HEK293 (cell line): ENCODE results near the gene LIN7C.

Experiments
- CTCF ChIA-PET: fragments of 350-600 bp; formaldehyde crosslinking; extraction: SDS; loops from one replicate; lab custom pipeline; 2021; ENCODE audit warnings: antibody characterized with exemption; lab: Yijun Ruan, JAX
- POLR2A ChIA-PET: fragments of 300-600 bp; formaldehyde crosslinking; extraction: SDS; loops from one replicate; lab custom pipeline; 2020; ENCODE audit warnings: antibody characterized with exemption, inconsistent platforms; lab: Yijun Ruan, JAX
- H3K27ac ChIP-seq: fragments of 200-500 bp; sonication (Bioruptor generic); 2 replicates; pipeline ENCODE4 v1.5.1; 2014; ENCODE audit warnings: low read depth, low read length, control low read depth, inconsistent platforms; ENCODE audit errors: extremely low read depth
- H3K36me3 ChIP-seq, 2 experiments: fragments of 200-500 bp in 1 of 2; sonication (Bioruptor generic) in 1 of 2; 1 replicate in 1 of 2; 2 replicates in 1 of 2; pipeline ENCODE4 v1.5.1; 2014 to 2017; ENCODE audit warnings: inconsistent platforms in 2 of 2, low read length in 2 of 2; ENCODE audit not compliant: control insufficient read depth in 2 of 2, insufficient read depth in 1 of 2
- H3K4me1 ChIP-seq: fragments of 200-500 bp; sonication (Bioruptor generic); 2 replicates; pipeline ENCODE4 v1.5.1; 2014; ENCODE audit warnings: mild to moderate bottlenecking, low read length, inconsistent platforms; ENCODE audit not compliant: control insufficient read depth, insufficient read depth
- H3K4me3 ChIP-seq: 2 replicates; pipeline ENCODE4 v1.5.1; 2011; ENCODE audit warnings: low read depth, mild to moderate bottlenecking, control low read depth, low read length, moderate library complexity
- H3K9me3 ChIP-seq: fragments of 200-500 bp; sonication (Bioruptor generic); 2 replicates; pipeline ENCODE4 v1.5.1; 2014; ENCODE audit warnings: low read depth, low read length, inconsistent platforms; ENCODE audit not compliant: control insufficient read depth, insufficient read depth
- KLF7 ChIP-seq: fragments of 450-650 bp; formaldehyde crosslinking; IDR thresholded peaks from 2 replicates; pipeline ENCODE4 v1.5.1; 2016; ENCODE audit warnings: missing biosample characterization, missing genetic modification characterization, borderline replicate concordance
- PRDM6 ChIP-seq: fragments of 450-650 bp; formaldehyde crosslinking; IDR thresholded peaks from 2 replicates; pipeline ENCODE4 v1.5.1; 2017; ENCODE audit warnings: missing biosample characterization, missing genetic modification characterization
- ZBTB17 ChIP-seq: fragments of 450-650 bp; formaldehyde crosslinking; IDR thresholded peaks from 2 replicates; pipeline ENCODE4 v1.5.1; 2016; ENCODE audit warnings: missing biosample characterization, missing genetic modification characterization
- ZBTB7A ChIP-seq: fragments of 450-650 bp; formaldehyde crosslinking; IDR thresholded peaks from 2 replicates; pipeline ENCODE4 v1.5.1; 2016; ENCODE audit warnings: low read depth, missing biosample characterization, missing genetic modification characterization
- ZFP37 ChIP-seq: fragments of 450-650 bp; formaldehyde crosslinking; IDR thresholded peaks from 2 replicates; pipeline ENCODE4 v1.5.1; 2016; ENCODE audit warnings: missing biosample characterization, missing genetic modification characterization
- ZNF10 ChIP-seq: fragments of 450-650 bp; formaldehyde crosslinking; IDR thresholded peaks from 2 replicates; pipeline ENCODE4 v1.5.1; 2017; ENCODE audit warnings: missing biosample characterization, missing genetic modification characterization
- ZNF138 ChIP-seq: fragments of 450-650 bp; formaldehyde crosslinking; IDR thresholded peaks from 2 replicates; pipeline ENCODE4 v1.5.1; 2016; ENCODE audit warnings: missing biosample characterization, missing genetic modification characterization, borderline replicate concordance
- ZNF174 ChIP-seq: fragments of 450-650 bp; formaldehyde crosslinking; IDR thresholded peaks from 2 replicates; pipeline ENCODE4 v1.5.0; 2017; ENCODE audit warnings: missing biosample characterization, mild to moderate bottlenecking, missing genetic modification characterization
- ZNF211 ChIP-seq: fragments of 450-650 bp; formaldehyde crosslinking; IDR thresholded peaks from 2 replicates; pipeline ENCODE4 v1.5.1; 2016; ENCODE audit warnings: low read depth, missing biosample characterization, missing genetic modification characterization
- ZNF223 ChIP-seq: fragments of 450-650 bp; formaldehyde crosslinking; IDR thresholded peaks from 2 replicates; pipeline ENCODE4 v1.5.1; 2016; ENCODE audit warnings: missing biosample characterization, missing genetic modification characterization
- ZNF416 ChIP-seq: fragments of 450-650 bp; formaldehyde crosslinking; IDR thresholded peaks from 2 replicates; pipeline ENCODE4 v1.5.1; 2016; ENCODE audit warnings: missing biosample characterization, missing genetic modification characterization
- ZNF423 ChIP-seq: fragments of 450-650 bp; formaldehyde crosslinking; IDR thresholded peaks from 2 replicates; pipeline ENCODE4 v1.5.1; 2016; ENCODE audit warnings: missing biosample characterization, missing genetic modification characterization
- ZNF426 ChIP-seq: fragments of 450-650 bp; formaldehyde crosslinking; IDR thresholded peaks from 2 replicates; pipeline ENCODE4 v1.5.1; 2017; ENCODE audit warnings: missing biosample characterization, missing genetic modification characterization, mild to moderate bottlenecking, inconsistent platforms, moderate library complexity
- ZNF513 ChIP-seq: fragments of 450-650 bp; IDR thresholded peaks from 2 replicates; pipeline ENCODE4 v1.5.1; 2018; ENCODE audit warnings: missing biosample characterization, missing genetic modification characterization
- ZNF529 ChIP-seq: fragments of 450-650 bp; formaldehyde crosslinking; IDR thresholded peaks from 2 replicates; pipeline ENCODE4 v1.5.1; 2017; ENCODE audit warnings: missing genetic modification characterization, missing biosample characterization; ENCODE audit not compliant: insufficient replicate concordance
- ZNF544 ChIP-seq: fragments of 450-650 bp; formaldehyde crosslinking; IDR thresholded peaks from 2 replicates; pipeline ENCODE4 v1.5.0; 2017; ENCODE audit warnings: missing biosample characterization, missing genetic modification characterization
- ZNF555 ChIP-seq: fragments of 450-650 bp; formaldehyde crosslinking; conservative IDR thresholded peaks from 2 replicates; pipeline ENCODE4 v1.5.1; 2017; ENCODE audit warnings: missing biosample characterization, mild to moderate bottlenecking, missing genetic modification characterization, inconsistent platforms
- ZNF776 ChIP-seq: fragments of 450-650 bp; formaldehyde crosslinking; IDR thresholded peaks from 2 replicates; pipeline ENCODE4 v1.5.0; 2017; ENCODE audit warnings: missing biosample characterization, missing genetic modification characterization, borderline replicate concordance
- ZSCAN16 ChIP-seq: fragments of 450-650 bp; formaldehyde crosslinking; IDR thresholded peaks from 2 replicates; pipeline ENCODE4 v1.5.1; 2016; ENCODE audit warnings: missing biosample characterization, missing genetic modification characterization
- ZSCAN30 ChIP-seq: fragments of 450-650 bp; IDR thresholded peaks from 2 replicates; pipeline ENCODE4 v1.5.1; 2018; ENCODE audit warnings: missing biosample characterization, mild to moderate bottlenecking, missing genetic modification characterization, moderate library complexity
- ZSCAN4 ChIP-seq: fragments of 450-650 bp; formaldehyde crosslinking; IDR thresholded peaks from 2 replicates; pipeline ENCODE4 v1.5.1; 2017; ENCODE audit warnings: missing biosample characterization, missing genetic modification characterization
- TF ChIP-seq, protein P1 (sequence below): fragments of 450-650 bp; formaldehyde crosslinking; IDR thresholded peaks from 2 replicates; pipeline ENCODE4 v1.5.1; 2016; ENCODE audit warnings: missing biosample characterization, missing genetic modification characterization

Gene LIN7C

GRCh38 chr11:27466363-27466762, 40.2 kb downstream of the LIN7C start:
- CTCF ChIA-PET, result no interaction called here
- H3K36me3 ChIP-seq, result no peaks in the 10 kb centered on the region
- TF ChIP-seq ZBTB17 (tag by site-specific recombination) (no peak), ZNF555 (tag by site-specific recombination) (no peak), ZNF529 (tag by site-specific recombination) (no peak), ZNF776 (tag by site-specific recombination) (no peak), ZNF544 (no peak), ZFP37 (tag by site-specific recombination) (no peak)
- TF ChIP-seq, all 188 proteins: peak for 0
- Histone ChIP-seq H3K27ac (no peak overlapping the region), H3K4me3 (no peak overlapping the region), H3K4me1 (peaks cover 7% of the 10 kb centered on the region; the same call in 1 of the 2 replicates), H3K9me3 (no peaks in the 10 kb centered on the region)
- POLR2A ChIA-PET, result no interaction called here

GRCh38 chr11:27465629-27466028, 40.9 kb downstream of the LIN7C start:
- H3K9me3 ChIP-seq, result no peaks in the 10 kb centered on the region
- TF ChIP-seq, protein P1, sequence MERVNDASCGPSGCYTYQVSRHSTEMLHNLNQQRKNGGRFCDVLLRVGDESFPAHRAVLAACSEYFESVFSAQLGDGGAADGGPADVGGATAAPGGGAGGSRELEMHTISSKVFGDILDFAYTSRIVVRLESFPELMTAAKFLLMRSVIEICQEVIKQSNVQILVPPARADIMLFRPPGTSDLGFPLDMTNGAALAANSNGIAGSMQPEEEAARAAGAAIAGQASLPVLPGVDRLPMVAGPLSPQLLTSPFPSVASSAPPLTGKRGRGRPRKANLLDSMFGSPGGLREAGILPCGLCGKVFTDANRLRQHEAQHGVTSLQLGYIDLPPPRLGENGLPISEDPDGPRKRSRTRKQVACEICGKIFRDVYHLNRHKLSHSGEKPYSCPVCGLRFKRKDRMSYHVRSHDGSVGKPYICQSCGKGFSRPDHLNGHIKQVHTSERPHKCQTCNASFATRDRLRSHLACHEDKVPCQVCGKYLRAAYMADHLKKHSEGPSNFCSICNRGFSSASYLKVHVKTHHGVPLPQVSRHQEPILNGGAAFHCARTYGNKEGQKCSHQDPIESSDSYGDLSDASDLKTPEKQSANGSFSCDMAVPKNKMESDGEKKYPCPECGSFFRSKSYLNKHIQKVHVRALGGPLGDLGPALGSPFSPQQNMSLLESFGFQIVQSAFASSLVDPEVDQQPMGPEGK (tag by site-specific recombination), result no peak
- TF ChIP-seq ZNF10 (tag by site-specific recombination) (0 out of 2 replicates have a peak, but pooled peaks have one; percentile 50), PRDM6 (tag by site-specific recombination) (peak; percentile 78)
- TF ChIP-seq, all 188 proteins: peak for 2
- Histone ChIP-seq H3K36me3 (no peaks in the 10 kb centered on the region), H3K4me1 (peaks cover 7% of the 10 kb centered on the region; the same call in 1 of the 2 replicates), H3K4me3 (no peak overlapping the region), H3K27ac (no peak overlapping the region)
- ChIA-PET POLR2A (no interaction called here), CTCF (interaction anchor here (1.4 kb wide), 1 partner anchor 20 kb away, joined by 10 read pairs; no protein-coding TSS in a partner anchor)

DNA sequence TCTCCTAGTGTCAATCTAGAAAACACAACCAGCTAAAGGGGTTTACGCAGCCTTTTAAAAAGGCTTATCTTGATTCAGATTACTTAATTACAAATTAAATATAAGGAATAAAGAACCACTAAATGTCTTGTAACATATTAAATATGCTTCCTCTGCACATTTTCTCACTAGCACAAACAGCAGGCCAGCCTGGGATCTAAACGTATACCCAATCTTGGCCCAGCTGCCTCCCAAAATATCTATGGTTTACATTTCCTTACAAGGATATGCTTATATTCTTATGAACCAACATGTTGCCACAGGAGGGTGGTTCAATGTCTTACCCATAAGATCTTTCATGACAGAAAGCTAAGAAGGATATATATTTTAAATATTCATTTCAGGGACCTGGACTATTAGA, 41.7 kb downstream of the LIN7C start:
- peaks cover 7% of the 10 kb centered on the region; the same call in 1 of the 2 replicates for H3K4me1 ChIP-seq
- ChIA-PET POLR2A (interaction anchor here (0.8 to 1.3 kb wide), 3 partner anchors 8 to 102 kb away, joined by 3 to 6 read pairs (median 4); partner anchors contain the start of genes CCDC34 and LGR4), CTCF (interaction anchor here (1.4 kb wide), 1 partner anchor 21 kb away, joined by 10 read pairs; no protein-coding TSS in a partner anchor)

More for the DNA sequence above, 41.7 kb downstream of the LIN7C start:
- TF ChIP-seq ZSCAN4 (tag by site-specific recombination), result no peak
- no peak for TF ChIP-seq ZNF544
- TF ChIP-seq ZNF426, result no peak
- TF ChIP-seq ZSCAN16, result no peak
- TF ChIP-seq ZBTB7A (tag by site-specific recombination), result no peak
- no peak for TF ChIP-seq ZNF211 (tag by site-specific recombination)
- no peak for TF ChIP-seq ZNF513 (tag by site-specific recombination)
- TF ChIP-seq KLF7, result no peak
- TF ChIP-seq ZNF138 (tag by site-specific recombination), result no peak
- no peak for TF ChIP-seq ZNF174
- TF ChIP-seq ZNF223, result no peak
- no peak for TF ChIP-seq ZNF416
- TF ChIP-seq ZSCAN30 (tag by site-specific recombination), result no peak
- no peak for TF ChIP-seq ZNF423 (tag by site-specific recombination)
- Histone ChIP-seq H3K27ac (peak overlapping the region; percentile 32; the same call in 1 of the 2 replicates), H3K36me3 (no peaks in the 10 kb centered on the region), H3K4me3 (no peak overlapping the region), H3K9me3 (no peaks in the 10 kb centered on the region)
